ENCODE results near the gene LAMA4. TPM values are rescaled to one million over a fixed set of nuclear protein-coding genes. Genes with fewer than 3 reads are reported as not detected.
A peak's percentile ranks its signal among the peaks of the same experiment; 100 is the strongest.

The LAMA4 gene
- total RNA-seq, 1 experiment from 2014 or later = 11.9 TPM

GRCh38 chr6:112198582-112198981 is 55.8 kb downstream of the LAMA4 start:
- in situ Hi-C loops (cut with HindIII; ENCODE audit: low pct_unique_long_range_greater_than_20kb, low sequenced_read_pairs) (no loop called here), intact Hi-C loops (cut with micrococcal nuclease; ENCODE audit: unreplicated experiment) (no loop called here)
- TF ChIP-seq SIN3A (IDR thresholded peaks at IDR 0.05; ENCODE audit: borderline replicate concordance, insufficient read depth, low read depth, low read length) (no peak), CTCF (IDR thresholded peaks at IDR 0.05) (0 out of 2 replicates have a peak, but pooled peaks have one; percentile 4), POLR2AphosphoS5 (IDR thresholded peaks at IDR 0.05; ENCODE audit: low read depth, low read length) (no peak)
- no peaks in the 10 kb centered on the region for H3K9me3 ChIP-seq (ENCODE audit: control insufficient read depth, insufficient read depth, low read depth, low read length)
- H3K4me3 ChIP-seq (ENCODE audit: low read depth in 2 of 2, low read length in 2 of 2) = no peak overlapping the region
- no peak overlapping the region for H3K27ac ChIP-seq (ENCODE audit: low read length)
- DNase-seq (ENCODE audit: low read depth, low spot score) (no peak), ATAC-seq (no peak)
- H3K4me1 ChIP-seq (ENCODE audit: control insufficient read depth, insufficient read depth, low read length) = peaks cover 17% of the 10 kb centered on the region
- CTCF ChIA-PET = no interaction called here
- no peaks in the 10 kb centered on the region for H3K36me3 ChIP-seq (ENCODE audit: control insufficient read depth, insufficient read depth, low read length)
- no peaks in the 10 kb centered on the region for H3K27me3 ChIP-seq (ENCODE audit: control insufficient read depth, insufficient read depth, low read length)
- POLR2A ChIA-PET = no interaction called here
- no TSS peak for BruUV-seq (replicated peaks)

- intact Hi-C loops (cut with micrococcal nuclease; ENCODE audit: unreplicated experiment) = no loop called here
- no peaks in the 10 kb centered on the region for H3K36me3 ChIP-seq (ENCODE audit: control insufficient read depth, insufficient read depth, low read length)
- in situ Hi-C loops (cut with HindIII; ENCODE audit: low pct_unique_long_range_greater_than_20kb, low sequenced_read_pairs) = no loop called here
- no peak overlapping the region for H3K27ac ChIP-seq (ENCODE audit: low read length)
- ChIA-PET POLR2A (no interaction called here), CTCF (interaction anchor here (1.1 kb wide), 1 partner anchor 18 kb away, joined by 3 read pairs; no protein-coding TSS in a partner anchor)
- BruUV-seq (replicated peaks) = no TSS peak
- no peak for ATAC-seq
- TF ChIP-seq REST (IDR thresholded peaks at IDR 0.05; ENCODE audit: insufficient read depth in 1 of 2, low read depth in 2 of 2, low read length in 1 of 2) (no peak), SIN3A (IDR thresholded peaks at IDR 0.05; ENCODE audit: borderline replicate concordance, insufficient read depth, low read depth, low read length) (no peak), CTCF (IDR thresholded peaks at IDR 0.05) (no peak), TCF7L2 (IDR thresholded peaks at IDR 0.05; ENCODE audit: low read depth, low read length) (no peak), POLR2AphosphoS5 (IDR thresholded peaks at IDR 0.05; ENCODE audit: low read depth, low read length) (no peak)
- no peak for DNase-seq (ENCODE audit: low read depth, low spot score)
- H3K4me3 ChIP-seq (ENCODE audit: low read depth in 2 of 2, low read length in 2 of 2) = no peak overlapping the region
- no peaks in the 10 kb centered on the region for H3K9me3 ChIP-seq (ENCODE audit: control insufficient read depth, insufficient read depth, low read depth, low read length)
- peaks cover 8% of the 10 kb centered on the region for H3K4me1 ChIP-seq (ENCODE audit: control insufficient read depth, insufficient read depth, low read length)
- no peaks in the 10 kb centered on the region for H3K27me3 ChIP-seq (ENCODE audit: control insufficient read depth, insufficient read depth, low read length)
These were observed 56.7 kb downstream of the LAMA4 start for GRCh38 chr6:112197636-112198035.

Data from Panc1 (cell line).